GM21528 (cell line): ENCODE data around the gene CKB.

ENCODE experiments used
- ATAC-seq: cut with Tn5 transposase; IDR thresholded peaks from one replicate; pipeline ENCODE4 v1.9.1; 2021; ENCODE audit warnings: mild to moderate bottlenecking, moderate library complexity; ENCODE audit not compliant: unreplicated experiment, low FRiP score

Gene CKB

GRCh38 chr14:103522649-103523574 is at the start of gene CKB:
TSS of gene CKB (minus strand) at chr14:103522830. CDS start at chr14:103522493, 337 bp downstream.
- ATAC-seq = no peak

- no peak for ATAC-seq
Measured at GRCh38 chr14:103569408-103569807, 46.8 kb upstream of the CKB start.

GRCh38 chr14:103568952-103569351 is 46.3 kb upstream of the CKB start:
- ATAC-seq = no peak

GRCh38 chr14:103563844-103564505 is 41.3 kb upstream of the CKB start:
- ATAC-seq = no peak

GRCh38 chr14:103563226-103563620 is 40.6 kb upstream of the CKB start:
- no peak for ATAC-seq

- ATAC-seq = peak; percentile 74
Measured at GRCh38 chr14:103562429-103563225, 40.0 kb upstream of the CKB start, which contains the start of the genes BAG5 and COA8. TSS of gene BAG5 (minus strand) at chr14:103562657. CDS start at chr14:103561164, 1,493 bp downstream. TSS of gene COA8 (plus strand) at chr14:103562960. CDS start at chr14:103563002, 42 bp downstream.

- ATAC-seq = peak; percentile 29
Measured at GRCh38 chr14:103562179-103562428, 39.5 kb upstream of the CKB start.

GRCh38 chr14:103561381-103562178 is 39.0 kb upstream of the CKB start:
- ATAC-seq = peak; percentile 25

GRCh38 chr14:103560691-103561090 is 38.1 kb upstream of the CKB start:
- ATAC-seq = no peak

- no peak for ATAC-seq
Measured at GRCh38 chr14:103559766-103560165, 37.1 kb upstream of the CKB start.

- no peak for ATAC-seq
Measured at GRCh38 chr14:103558071-103558882, 35.6 kb upstream of the CKB start.

- ATAC-seq = no peak
Measured at GRCh38 chr14:103556946-103557758, 34.5 kb upstream of the CKB start.

GRCh38 chr14:103555559-103556337 is 33.1 kb upstream of the CKB start:
- no peak for ATAC-seq

GRCh38 chr14:103552846-103553210 is 30.2 kb upstream of the CKB start:
- no peak for ATAC-seq

GRCh38 chr14:103552011-103552845 is 29.6 kb upstream of the CKB start:
- ATAC-seq = no peak

- no peak for ATAC-seq
Measured at GRCh38 chr14:103551338-103551762, 28.7 kb upstream of the CKB start.
